Mammary epithelial cell (primary cell): ENCODE results near the gene LY6G6F.

Experiments used
- EZH2 ChIP-seq: IDR thresholded peaks from 2 replicates; pipeline ENCODE4 v1.6.1; 2012; ENCODE audit warnings: low read length, inconsistent platforms, borderline replicate concordance
- TF ChIP-seq, protein P1 (sequence below), 2 donors: IDR thresholded peaks in 1 of 2; conservative IDR thresholded peaks in 1 of 2; 2 replicates each; pipeline ENCODE4 v1.5.1; 2011 to 2012; ENCODE audit warnings: inconsistent platforms in 2 of 2, low read length in 2 of 2, mild to moderate bottlenecking in 2 of 2, control low read depth in 1 of 2, low read depth in 1 of 2; ENCODE audit not compliant: insufficient read depth in 1 of 2; ENCODE audit errors: extremely low read depth in 1 of 2

- TF ChIP-seq, protein P1, sequence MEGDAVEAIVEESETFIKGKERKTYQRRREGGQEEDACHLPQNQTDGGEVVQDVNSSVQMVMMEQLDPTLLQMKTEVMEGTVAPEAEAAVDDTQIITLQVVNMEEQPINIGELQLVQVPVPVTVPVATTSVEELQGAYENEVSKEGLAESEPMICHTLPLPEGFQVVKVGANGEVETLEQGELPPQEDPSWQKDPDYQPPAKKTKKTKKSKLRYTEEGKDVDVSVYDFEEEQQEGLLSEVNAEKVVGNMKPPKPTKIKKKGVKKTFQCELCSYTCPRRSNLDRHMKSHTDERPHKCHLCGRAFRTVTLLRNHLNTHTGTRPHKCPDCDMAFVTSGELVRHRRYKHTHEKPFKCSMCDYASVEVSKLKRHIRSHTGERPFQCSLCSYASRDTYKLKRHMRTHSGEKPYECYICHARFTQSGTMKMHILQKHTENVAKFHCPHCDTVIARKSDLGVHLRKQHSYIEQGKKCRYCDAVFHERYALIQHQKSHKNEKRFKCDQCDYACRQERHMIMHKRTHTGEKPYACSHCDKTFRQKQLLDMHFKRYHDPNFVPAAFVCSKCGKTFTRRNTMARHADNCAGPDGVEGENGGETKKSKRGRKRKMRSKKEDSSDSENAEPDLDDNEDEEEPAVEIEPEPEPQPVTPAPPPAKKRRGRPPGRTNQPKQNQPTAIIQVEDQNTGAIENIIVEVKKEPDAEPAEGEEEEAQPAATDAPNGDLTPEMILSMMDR (conservative IDR thresholded peaks at IDR 0.05 in 1 of 2, IDR thresholded peaks at IDR 0.05 in 1 of 2; ENCODE audit: extremely low read depth in 1 of 2, insufficient read depth in 1 of 2, low read depth in 1 of 2, low read length in 2 of 2), result no peak
- no peak for TF ChIP-seq EZH2
These were observed 6.8 kb downstream of the LY6G6F start for GRCh38 chr6:31713465-31713864.
